ENCODE measurements around the gene FAM3A. TPM values are rescaled to one million over a fixed set of nuclear protein-coding genes. Genes with fewer than 3 reads are reported as not detected.
A peak's percentile ranks its signal among the peaks of the same experiment; 100 is the strongest.

FAM3A gene
- total and polyA plus RNA-seq, 9 of the 15 experiments (the other 6 are each of a cell fraction or from before 2014, with no cell fraction given) = 0.75 to 70.6 (median 27.0) TPM

GRCh38 chrX:154486052-154486395 is 30.0 kb downstream of the FAM3A start (continued):
- peak; percentile 81 for TF ChIP-seq MGA (IDR thresholded peaks at IDR 0.05)
- TF ChIP-seq ZHX1 (conservative IDR thresholded peaks at IDR 0.05; ENCODE audit: low read length) = no peak
- peak; percentile 93 for TF ChIP-seq L3MBTL2 (IDR thresholded peaks at IDR 0.05)
- TF ChIP-seq CXXC5 (CRISPR knock-in tag; IDR thresholded peaks at IDR 0.05) = peak; percentile 50; the same call in 1 of the 2 replicates
- TF ChIP-seq ZNF395 (CRISPR knock-in tag; IDR thresholded peaks at IDR 0.05) = 0 out of 2 replicates have a peak, but pooled peaks have one; percentile 24
- no peak for TF ChIP-seq ZFP30 (CRISPR knock-in tag; IDR thresholded peaks at IDR 0.05; ENCODE audit: borderline replicate concordance)
- no peak for TF ChIP-seq RBM25 (IDR thresholded peaks at IDR 0.05; ENCODE audit: low read depth, low read length, severe bottlenecking)
- no peak for TF ChIP-seq NR2C2 (CRISPR knock-in tag; IDR thresholded peaks at IDR 0.05)
- TF ChIP-seq NR2C2 (tag; IDR thresholded peaks at IDR 0.05) = no peak
- peak; percentile 45 for TF ChIP-seq RBBP5 (IDR thresholded peaks at IDR 0.05; ENCODE audit: borderline replicate concordance, insufficient read depth, low read length, poor library complexity, severe bottlenecking)
